HG02852 (cell line): ENCODE results near the gene MED12.

Experiments used
- ATAC-seq: cut with Tn5 transposase; IDR thresholded peaks from one replicate; pipeline ENCODE4 v1.9.1; 2021; ENCODE audit warnings: mild to moderate bottlenecking, moderate library complexity; ENCODE audit not compliant: unreplicated experiment

Gene MED12

DNA sequence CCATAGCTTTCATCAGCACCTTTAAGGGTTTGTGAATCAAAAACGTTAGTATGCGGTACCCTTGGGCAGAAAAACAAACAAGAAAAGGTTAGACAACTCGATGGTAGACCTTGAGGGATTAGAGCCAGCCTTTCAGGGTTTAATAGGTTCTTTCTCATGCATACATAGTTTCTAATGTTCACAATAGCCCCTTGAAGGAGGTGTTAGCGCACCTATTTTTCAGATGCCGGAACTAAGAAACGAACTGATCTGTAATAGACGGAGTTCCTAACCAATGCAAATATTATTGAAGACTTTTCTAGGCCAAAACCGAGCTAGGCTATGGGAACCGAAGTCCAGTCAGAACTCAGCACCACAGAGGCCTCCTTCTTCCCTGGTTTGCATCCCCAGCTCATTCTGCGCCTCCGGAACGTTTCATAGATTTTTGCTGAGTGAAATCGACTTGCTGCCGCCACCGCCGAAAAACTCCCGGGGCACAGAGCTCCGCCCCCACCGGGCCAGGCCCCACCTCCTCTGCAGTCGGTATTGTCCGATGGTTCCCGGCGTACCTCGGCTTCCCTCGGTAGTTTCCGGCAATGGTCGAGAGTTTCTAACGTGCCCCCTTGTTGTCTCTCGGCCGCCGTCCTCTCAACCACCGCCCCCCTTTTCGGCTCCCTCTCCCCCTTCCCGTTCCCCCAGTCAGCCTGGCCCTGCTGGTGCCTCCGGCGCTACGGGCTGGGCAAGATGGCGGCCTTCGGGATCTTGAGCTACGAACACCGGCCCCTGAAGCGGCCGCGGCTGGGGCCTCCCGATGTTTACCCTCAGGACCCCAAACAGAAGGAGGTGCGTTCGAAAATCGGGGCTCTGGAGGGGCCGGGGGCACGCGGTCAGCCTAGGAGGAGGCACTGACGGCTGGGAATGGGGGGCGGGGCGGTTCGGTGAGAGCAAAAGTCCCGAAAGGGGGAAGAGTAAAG, at the start of gene MED12:
MED12 (plus strand) TSS at position 565 of the 953 bp plus-strand sequence; CDS start at position 724, 159 bp downstream.
- ATAC-seq: peak; percentile 86

DNA sequence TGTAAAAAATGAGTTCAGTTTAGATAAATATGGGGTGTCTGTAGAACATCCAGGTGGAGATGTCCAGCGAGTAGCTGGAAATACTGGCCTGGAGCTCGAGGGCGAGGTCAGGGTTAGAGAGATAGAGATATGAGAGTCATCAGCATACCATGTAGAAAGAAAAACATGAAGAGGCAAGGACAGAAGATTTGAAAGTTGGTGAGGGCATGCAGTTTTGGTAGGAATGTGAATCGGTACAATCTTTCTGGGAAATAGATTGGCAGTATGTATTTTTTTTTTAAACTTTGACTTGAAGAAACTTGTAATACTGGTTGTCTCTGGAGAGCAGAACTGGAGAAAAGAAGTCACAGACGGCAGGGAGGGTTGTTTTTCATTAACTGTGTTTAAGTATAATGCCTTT, 47.9 kb upstream of the MED12 start:
- ATAC-seq: no peak

DNA sequence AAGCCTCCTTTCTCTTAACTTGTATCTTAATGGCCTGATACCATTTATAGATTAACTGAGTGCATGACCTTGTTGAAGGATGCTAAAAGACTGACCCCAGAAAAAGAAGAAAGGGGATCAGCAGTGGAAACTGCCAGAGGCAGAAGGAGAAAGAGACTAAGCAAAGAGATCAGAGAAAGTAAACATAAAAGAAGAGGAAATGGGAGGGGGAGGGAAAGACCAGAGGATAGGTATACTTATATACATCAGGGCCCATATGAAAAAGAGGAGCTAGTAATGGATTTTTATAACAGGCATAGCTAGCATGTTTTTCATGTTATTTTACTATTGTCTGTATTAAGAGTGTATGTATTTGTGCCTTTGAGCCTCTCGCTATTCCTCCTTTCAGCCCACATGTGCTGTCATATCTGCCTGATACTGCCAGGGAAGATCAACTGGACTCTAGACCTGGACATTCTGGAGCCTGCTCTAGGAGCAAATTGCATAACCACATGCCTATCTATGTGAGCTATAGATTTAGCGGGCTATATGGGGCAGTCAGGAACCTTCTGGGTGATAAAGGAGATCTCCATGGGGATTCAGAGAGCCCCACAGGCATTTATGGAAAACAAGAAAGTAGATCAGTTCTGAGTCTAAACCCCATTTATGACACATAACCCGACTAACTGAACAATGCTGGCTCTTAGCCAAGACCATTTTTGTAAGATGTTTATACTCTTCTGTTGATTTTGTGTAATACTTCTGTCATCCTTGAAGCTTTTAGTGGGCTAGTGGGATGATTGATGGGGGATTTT, 36.9 kb upstream of the MED12 start:
- ATAC-seq: no peak

DNA sequence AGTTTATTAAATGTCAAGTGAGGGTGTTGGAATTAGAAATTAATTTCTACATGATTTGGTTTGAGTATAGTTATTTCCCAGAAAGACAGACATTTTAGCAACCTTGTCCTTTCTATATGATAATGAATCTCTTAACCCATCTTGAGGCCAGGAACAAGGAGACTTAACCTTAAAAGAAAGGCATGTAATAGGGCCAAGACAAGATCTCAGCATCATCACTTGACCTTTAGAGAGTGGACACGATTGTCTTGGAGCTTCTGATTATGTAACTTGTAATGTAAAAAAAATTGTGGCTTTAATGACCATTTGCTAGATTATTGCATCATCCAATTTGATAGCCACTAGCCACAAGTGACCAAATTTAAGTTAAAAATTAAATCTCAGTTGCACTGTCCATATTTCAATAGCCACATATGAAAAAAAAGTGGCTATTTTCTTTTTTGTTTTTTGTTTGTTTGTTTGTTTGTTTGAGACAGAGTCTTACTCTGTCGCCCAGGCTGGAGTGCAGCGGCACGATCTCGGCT, 36.2 kb upstream of the MED12 start:
- ATAC-seq: no peak

DNA sequence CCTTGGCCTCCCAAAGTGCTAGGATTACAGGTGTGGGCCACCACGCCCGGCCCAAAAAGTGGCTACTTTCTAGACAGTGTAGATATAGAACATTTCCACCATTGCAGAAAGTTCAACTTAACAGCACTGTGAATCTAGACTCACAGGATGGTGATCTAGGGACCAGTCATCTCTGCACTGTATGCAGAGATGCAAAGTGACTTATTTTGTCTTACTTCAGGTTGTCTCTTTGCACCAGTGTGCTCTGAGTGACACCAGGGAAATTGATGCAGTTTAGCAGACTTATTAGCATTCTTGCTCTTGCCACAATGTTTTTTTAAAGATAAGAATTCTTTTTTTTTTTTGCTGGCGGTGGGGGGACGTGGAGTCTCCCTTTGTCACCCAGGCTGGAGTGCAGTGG, 35.6 kb upstream of the MED12 start:
- ATAC-seq: no peak

DNA sequence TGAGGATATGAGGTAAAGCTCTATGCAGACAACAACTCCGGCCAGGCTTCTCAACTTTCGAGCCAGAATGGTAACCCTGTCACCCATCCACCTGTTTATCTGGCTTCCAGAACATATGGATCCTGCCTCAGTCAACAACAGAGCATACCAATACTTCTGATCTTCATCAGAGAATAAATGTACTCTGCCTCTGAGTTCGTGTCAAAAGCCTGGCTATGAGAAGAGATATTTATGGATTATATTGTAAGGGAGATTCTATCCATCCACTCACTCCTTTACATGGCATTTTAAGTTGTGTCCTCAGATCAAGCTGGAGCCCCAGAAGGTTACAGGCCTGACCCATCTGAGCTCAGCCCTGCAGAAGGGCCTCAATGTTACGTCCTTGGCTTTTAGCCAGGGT, 32.5 kb upstream of the MED12 start:
- no peak for ATAC-seq

DNA sequence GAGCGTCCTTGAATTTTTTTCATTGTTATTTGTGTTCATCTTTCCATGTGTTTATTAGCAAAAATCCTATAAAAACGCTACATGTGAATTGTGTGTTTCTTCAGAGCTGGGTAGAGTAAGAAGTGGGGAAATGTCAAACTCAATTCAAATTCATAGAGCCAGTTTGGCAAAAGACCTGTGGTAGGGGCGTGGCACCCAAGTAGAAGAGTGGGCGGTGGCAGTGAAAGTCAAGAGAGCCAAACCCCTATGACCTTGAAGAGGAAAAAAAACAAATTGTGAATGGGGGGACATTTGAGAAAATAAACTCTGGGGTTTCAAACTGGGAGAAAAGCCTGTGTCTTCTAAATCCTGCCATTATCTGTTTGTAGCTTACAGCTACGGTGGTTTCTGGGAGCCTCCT, 27.1 kb upstream of the MED12 start:
- no peak for ATAC-seq

DNA sequence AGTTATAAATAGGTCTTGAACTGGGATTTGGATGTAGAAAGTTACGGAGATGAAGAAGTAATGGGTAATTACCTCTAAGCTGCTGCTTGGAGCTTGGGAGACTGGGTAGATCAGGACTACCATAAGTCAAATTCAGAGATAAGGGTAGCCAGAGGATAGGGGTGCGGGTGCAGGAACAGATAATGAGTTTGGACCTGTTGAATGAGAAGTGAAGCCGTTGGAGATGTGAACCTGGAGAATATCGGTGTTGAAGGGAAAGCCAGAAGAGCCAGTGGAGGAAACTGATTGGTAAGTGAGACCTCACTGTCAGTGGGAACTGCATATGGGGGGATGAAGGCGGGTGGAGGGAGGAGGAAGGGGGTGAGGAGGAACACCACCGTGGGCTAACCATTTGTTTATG, 23.4 kb upstream of the MED12 start:
- no peak for ATAC-seq

DNA sequence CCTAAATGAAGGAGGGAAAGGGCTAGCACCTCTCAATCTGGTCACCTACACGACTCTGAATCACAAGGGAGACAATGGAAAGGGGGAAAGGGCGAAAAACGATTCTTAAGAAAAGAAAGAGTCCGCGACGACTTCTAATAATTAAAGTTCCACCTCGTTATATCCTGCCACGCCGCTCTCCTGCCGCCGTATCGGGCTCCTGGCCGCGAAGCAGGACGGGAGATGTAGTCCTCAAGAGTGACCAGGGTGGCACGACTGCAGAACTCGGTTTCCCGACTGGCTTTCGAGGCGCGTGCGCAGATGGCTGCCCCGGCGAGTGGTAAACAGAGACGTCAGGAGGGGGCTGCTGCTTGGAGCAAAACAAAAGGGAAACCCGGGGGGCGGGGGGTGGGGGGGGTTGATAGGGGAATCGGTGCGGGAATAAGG, 22.8 kb upstream of the MED12 start, which contains the start of gene FOXO4:
FOXO4 (plus strand) TSS at position 297 of the 426 bp plus-strand sequence. CDS start 678 bp downstream, outside the sequence.
- peak; percentile 85 for ATAC-seq

DNA sequence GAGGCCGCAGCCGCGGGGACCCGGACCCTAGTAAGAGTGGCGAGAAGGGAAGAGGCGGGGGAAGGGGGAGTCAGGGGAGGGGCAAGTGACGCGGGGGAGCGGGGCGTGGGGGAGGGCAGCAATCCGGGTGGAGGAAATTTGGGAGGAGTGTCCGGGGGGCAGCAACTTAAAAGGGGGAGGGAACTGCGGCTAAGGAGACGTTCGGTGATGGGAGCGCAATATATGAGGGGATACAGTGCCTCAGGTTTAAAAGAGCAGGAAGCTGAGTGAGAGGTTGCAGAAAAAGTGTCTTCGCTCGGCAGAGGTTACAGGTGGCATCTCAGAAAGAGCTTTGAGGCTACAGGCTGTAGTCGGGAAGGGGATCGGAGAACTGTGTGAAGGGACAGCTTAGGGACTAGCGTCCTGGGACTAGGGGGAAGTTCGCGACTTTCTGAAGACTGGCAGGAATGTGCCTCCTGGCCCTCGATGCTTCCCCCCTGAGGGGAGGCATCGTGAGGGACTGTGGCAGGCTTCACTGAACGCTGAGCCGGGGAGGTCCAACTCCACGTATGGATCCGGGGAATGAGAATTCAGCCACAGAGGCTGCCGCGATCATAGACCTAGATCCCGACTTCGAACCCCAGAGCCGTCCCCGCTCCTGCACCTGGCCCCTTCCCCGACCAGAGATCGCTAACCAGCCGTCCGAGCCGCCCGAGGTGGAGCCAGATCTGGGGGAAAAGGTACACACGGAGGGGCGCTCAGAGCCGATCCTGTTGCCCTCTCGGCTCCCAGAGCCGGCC, 22.2 kb upstream of the MED12 start:
- no peak for ATAC-seq

DNA sequence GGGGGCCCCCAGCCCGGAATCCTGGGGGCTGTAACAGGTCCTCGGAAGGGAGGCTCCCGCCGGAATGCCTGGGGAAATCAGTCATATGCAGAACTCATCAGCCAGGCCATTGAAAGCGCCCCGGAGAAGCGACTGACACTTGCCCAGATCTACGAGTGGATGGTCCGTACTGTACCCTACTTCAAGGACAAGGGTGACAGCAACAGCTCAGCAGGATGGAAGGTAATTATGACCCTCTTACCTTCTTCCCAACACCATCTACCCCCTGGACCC, 21.7 kb upstream of the MED12 start:
- ATAC-seq: no peak

DNA sequence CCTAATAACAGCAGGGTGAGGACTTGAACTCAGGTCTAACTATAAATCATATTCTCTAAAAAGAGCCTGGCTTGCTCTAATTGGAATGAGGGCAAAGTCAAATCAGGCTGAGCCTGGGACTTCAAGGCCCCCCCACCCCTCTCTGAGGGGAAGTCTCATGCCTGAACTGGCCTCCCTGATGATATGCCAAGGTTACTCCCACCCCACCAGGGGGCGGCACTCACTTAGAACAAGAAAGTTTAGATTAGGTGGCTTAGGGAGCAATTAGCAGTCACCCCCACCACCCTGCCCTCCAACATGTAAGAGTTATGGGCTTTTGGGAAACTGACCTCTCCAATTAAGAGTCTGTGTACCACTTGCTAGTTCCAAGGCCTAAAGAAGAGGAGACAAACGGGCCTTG, 20.1 kb upstream of the MED12 start:
- ATAC-seq: peak; percentile 39

DNA sequence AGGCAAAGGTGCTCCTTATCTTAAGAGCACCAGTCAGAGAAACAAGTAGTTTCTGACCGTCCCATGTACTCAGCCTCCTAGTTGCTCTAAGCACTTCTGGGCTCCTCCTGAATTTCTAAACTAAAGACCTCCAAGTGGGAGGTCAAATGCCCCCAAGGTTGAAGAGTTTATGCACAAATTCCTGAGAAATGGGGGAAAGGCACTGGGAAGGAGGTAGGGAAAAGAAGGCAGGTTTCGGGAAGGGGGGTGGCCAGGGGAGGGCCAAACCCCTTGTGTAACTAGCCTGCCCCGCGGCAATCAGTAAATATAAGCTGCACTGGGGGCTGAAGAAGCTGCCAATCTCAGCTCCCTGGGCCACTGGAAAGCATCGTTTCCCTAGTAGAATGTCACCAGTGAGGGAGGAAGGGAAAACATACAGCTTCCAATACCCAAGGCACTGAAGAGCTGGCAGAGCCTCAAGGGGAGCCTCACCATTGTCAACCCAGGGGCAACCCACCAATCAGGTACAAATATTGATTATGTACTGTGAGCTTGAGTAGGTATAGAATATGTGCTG, 19.4 kb upstream of the MED12 start:
- no peak for ATAC-seq

DNA sequence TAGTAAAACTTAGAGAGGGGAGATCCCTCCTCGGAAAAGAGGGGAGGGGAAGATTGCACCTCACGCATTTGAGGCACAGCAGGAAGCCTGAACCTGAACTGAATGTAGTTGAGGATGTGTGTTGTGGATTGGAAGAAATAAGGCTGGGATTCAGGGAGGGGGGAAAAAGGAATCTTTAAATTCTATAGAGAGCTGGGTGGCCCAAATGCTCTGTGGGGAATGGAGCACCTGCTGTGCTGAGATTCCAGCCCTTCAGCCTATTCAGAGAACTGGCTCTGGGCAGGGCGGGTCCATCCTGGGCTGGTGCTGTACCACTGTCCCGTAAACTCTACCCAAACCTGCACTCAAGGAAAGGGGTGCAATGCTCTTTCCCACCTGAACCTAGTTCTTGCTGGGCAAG, 18.7 kb upstream of the MED12 start:
- ATAC-seq: no peak

DNA sequence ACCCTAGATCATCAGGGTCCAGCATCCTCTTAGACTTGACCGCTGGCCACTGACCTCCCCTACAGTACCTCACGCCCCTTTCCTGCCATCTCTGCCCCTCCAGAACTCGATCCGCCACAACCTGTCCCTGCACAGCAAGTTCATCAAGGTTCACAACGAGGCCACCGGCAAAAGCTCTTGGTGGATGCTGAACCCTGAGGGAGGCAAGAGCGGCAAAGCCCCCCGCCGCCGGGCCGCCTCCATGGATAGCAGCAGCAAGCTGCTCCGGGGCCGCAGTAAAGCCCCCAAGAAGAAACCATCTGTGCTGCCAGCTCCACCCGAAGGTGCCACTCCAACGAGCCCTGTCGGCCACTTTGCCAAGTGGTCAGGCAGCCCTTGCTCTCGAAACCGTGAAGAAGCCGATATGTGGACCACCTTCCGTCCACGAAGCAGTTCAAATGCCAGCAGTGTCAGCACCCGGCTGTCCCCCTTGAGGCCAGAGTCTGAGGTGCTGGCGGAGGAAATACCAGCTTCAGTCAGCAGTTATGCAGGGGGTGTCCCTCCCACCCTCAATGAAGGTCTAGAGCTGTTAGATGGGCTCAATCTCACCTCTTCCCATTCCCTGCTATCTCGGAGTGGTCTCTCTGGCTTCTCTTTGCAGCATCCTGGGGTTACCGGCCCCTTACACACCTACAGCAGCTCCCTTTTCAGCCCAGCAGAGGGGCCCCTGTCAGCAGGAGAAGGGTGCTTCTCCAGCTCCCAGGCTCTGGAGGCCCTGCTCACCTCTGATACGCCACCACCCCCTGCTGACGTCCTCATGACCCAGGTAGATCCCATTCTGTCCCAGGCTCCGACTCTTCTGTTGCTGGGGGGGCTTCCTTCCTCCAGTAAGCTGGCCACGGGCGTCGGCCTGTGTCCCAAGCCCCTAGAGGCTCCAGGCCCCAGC, 17.6 kb upstream of the MED12 start:
- ATAC-seq: no peak

DNA sequence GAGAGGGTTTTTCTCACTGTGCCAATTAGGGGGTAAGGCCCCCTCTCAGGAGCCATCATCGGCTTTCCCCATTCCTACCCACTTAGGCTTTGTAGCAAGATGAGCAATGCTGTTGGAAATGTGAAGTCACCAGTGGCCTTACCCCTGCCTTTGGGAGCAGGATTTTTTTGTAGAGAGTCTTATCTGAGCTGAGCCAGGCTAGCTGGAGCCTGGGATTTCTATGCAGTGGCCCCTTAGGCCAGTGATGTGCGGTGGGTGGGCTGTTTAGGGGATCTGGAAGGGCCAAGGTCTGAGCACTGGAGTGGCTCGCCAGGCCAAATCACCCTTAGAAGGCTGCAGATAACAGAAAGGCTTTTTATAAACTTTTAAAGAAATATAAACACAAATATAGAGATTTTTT, 16.1 kb upstream of the MED12 start:
- ATAC-seq: no peak

DNA sequence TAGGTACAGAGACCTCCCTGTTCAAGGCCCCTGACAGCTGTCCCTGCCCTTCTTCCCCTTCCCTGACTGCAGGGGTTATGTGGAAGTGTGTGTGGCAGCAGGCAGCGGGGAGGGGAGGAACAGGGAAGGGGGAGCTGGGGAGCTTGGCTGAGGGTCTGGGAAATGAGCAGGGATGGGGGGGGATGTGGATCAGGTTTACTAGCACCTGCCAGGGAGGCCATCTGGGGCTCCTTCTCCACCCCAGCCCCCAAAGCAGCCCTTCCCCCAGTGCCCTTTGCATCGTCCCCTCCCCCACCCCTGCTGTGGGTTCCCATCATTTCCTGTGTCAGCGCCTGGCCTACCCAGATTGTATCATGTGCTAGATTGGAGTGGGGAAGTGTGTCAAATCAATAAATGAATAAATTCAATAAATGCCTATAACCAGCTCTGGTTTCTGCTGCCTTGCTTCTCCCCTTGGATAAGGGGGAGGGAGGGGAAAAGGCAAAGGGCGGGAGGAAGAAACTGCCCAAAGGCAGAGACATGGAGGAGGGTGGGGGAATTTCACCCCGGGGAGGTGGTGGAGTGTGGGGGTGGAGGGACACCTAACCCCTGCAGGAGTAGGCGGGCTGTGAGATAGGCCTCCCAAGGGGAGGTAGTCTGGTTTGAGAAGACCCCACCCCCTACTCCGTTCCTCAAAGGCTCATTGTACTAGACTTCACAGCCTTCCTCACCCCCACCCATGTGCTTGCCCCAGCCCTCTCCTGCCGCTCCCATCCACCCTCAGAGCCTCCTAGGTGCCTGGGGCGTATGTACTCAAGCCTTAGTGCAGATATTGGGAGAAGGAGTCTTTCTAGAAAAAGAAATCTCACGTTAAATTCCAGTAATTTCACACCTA, 15.0 kb upstream of the MED12 start:
- ATAC-seq: no peak

DNA sequence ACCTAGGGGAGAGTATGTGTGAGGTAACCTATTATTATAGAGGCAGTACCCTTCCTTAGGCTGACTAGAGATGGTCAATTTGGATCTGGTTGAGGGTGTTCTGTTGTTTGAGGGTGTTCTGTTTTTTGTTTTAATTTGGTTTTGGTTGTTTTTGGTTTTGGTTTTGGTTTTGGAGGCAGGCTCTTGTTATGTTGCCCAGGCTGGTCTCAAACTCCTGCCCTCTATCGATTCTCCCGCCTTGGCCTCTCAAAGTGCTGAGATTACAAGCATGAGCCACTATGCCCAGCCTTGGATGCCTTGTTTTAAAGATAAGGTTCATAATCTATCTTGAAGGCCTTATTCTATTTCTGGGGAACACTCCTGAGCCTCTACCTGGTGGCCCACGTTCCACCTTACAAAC, 12.8 kb upstream of the MED12 start:
- no peak for ATAC-seq

DNA sequence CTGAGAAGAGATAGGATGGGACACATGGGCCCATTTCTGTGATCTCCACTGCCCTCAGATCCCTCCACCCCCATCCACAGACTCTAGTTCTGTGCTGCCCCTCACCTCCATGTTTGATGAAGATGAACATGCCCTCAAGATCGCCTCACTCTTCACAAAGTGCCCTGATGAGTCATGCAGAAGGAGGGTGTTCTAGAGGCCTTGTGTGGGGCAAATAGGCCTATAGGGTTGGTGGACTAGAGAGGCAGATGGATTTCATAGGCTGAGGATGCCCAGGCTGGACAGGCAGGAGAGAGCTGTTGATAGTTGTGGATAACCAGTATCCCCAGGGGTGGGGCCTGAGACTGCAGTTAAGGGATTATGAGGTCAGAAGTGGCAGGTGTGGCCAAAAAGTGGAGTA, 12.0 kb upstream of the MED12 start, which contains the start of gene CXorf65:
CXorf65 (minus strand) TSS at position 314 of the 400 bp plus-strand sequence; CDS start at position 130, 184 bp downstream.
- ATAC-seq: no peak
